HG02678 (cell line): ENCODE results near the gene RPL36A.

Source experiments
- ATAC-seq: cut with Tn5 transposase; IDR thresholded peaks from one replicate; pipeline ENCODE4 v1.9.1; 2021; ENCODE audit warnings: mild to moderate bottlenecking, moderate library complexity; ENCODE audit not compliant: unreplicated experiment

The RPL36A gene

GRCh38 chrX:101430457-101431078 lies 39.8 kb downstream of the RPL36A start:
- ATAC-seq: peak; percentile 91

- no peak for ATAC-seq
Measured at GRCh38 chrX:101442085-101442484, 51.3 kb downstream of the RPL36A start.
